HCT116 (cell line): ENCODE results near the gene XAB2.

ENCODE experiments used
- EGR1 ChIP-seq: IDR thresholded peaks from 2 replicates; pipeline ENCODE4 v1.6.1; 2012; ENCODE audit warnings: low read depth
- EZH2 ChIP-seq: fragments of 200-600 bp; sonication (generic); IDR thresholded peaks from 2 replicates; pipeline ENCODE4 v1.6.1; 2017; ENCODE audit warnings: antibody characterized with exemption, mixed run types
- TF ChIP-seq, protein P1 (sequence below), 3 experiments: fragments of 200-600 bp in 1 of 3; sonication (generic) in 1 of 3; IDR thresholded peaks in 2 of 3; conservative IDR thresholded peaks in 1 of 3; 2 replicates each; pipeline ENCODE4 v1.5.1; 2012 to 2017; ENCODE audit warnings: low read depth in 2 of 3, low read length in 2 of 3, antibody characterized with exemption in 1 of 3, borderline replicate concordance in 1 of 3, control low read depth in 1 of 3, mild to moderate bottlenecking in 1 of 3, mixed read lengths in 1 of 3, mixed run types in 1 of 3, moderate library complexity in 1 of 3; ENCODE audit not compliant: insufficient read depth in 1 of 3

DNA sequence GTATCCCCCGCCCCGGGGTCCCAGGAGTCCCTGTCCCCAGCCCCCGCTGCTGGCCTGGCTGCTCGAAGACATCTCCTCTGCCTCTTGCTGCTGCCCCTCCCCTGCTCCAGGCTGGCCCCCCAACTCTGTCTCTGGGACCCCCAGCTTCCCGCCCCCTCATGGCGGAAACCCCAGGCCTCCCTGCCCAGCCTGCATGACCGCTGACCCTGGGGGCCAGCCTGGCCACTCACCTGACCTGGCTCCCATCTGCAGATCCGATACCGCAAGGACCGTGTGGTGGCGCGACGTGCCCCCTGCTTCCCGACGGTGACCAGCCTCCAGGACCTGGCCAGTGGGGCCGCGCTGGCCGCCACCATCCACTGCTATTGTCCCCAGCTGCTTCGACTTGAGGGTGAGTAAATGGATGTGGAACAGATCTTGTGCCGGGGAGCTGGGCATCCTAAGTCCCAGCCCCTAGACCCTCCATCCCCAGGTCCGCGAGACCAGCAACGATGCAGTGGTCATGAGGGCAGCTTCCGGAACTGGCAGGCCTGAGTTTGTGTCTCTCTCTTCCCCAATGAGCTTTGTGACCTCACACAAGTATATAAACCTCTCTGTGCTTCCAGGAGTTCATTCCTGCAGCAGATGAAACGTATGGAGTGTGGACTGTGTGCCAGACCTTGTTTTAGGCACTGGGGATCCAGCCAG, 21.3 kb downstream of the XAB2 start:
- no peak for TF ChIP-seq EZH2
- TF ChIP-seq EGR1 = no peak
- TF ChIP-seq, protein P1, sequence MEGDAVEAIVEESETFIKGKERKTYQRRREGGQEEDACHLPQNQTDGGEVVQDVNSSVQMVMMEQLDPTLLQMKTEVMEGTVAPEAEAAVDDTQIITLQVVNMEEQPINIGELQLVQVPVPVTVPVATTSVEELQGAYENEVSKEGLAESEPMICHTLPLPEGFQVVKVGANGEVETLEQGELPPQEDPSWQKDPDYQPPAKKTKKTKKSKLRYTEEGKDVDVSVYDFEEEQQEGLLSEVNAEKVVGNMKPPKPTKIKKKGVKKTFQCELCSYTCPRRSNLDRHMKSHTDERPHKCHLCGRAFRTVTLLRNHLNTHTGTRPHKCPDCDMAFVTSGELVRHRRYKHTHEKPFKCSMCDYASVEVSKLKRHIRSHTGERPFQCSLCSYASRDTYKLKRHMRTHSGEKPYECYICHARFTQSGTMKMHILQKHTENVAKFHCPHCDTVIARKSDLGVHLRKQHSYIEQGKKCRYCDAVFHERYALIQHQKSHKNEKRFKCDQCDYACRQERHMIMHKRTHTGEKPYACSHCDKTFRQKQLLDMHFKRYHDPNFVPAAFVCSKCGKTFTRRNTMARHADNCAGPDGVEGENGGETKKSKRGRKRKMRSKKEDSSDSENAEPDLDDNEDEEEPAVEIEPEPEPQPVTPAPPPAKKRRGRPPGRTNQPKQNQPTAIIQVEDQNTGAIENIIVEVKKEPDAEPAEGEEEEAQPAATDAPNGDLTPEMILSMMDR (IDR thresholded peaks at IDR 0.05 in 2 of 3, conservative IDR thresholded peaks at IDR 0.05 in 1 of 3; ENCODE audit: borderline replicate concordance in 1 of 3, insufficient read depth in 1 of 3, low read depth in 2 of 3, low read length in 2 of 3) = no peak
